ENCODE results near the gene MAML3.

The MAML3 gene

GRCh38 chr4:139715746-139716391, 438.1 kb downstream of the MAML3 start:
- no peak for DNase-seq (ENCODE audit: low read depth)
- no peak overlapping the region for H3K4me3 ChIP-seq (ENCODE audit: low read depth, low read length)
- no peak for TF ChIP-seq CTCF (IDR thresholded peaks at IDR 0.05; ENCODE audit: low read depth, low read length, missing control alignments)

- H3K4me3 ChIP-seq (ENCODE audit: low read depth, low read length) = no peak overlapping the region
- no peak for DNase-seq (ENCODE audit: low read depth)
- TF ChIP-seq CTCF (IDR thresholded peaks at IDR 0.05; ENCODE audit: low read depth, low read length, missing control alignments) = no peak
These were observed 441.1 kb downstream of the MAML3 start for GRCh38 chr4:139712882-139713281.

- no peak for TF ChIP-seq CTCF (IDR thresholded peaks at IDR 0.05; ENCODE audit: low read depth, low read length, missing control alignments)
- H3K4me3 ChIP-seq (ENCODE audit: low read depth, low read length) = no peak overlapping the region
- no peak for DNase-seq (ENCODE audit: low read depth)
These were observed 442.5 kb downstream of the MAML3 start for GRCh38 chr4:139711461-139711860.

- H3K4me3 ChIP-seq (ENCODE audit: low read depth, low read length) = no peak overlapping the region
- no peak for TF ChIP-seq CTCF (IDR thresholded peaks at IDR 0.05; ENCODE audit: low read depth, low read length, missing control alignments)
- DNase-seq (ENCODE audit: low read depth) = no peak
These were observed 443.9 kb downstream of the MAML3 start for GRCh38 chr4:139710073-139710472.

- no peak for DNase-seq (ENCODE audit: low read depth)
- TF ChIP-seq CTCF (IDR thresholded peaks at IDR 0.05; ENCODE audit: low read depth, low read length, missing control alignments) = no peak
- H3K4me3 ChIP-seq (ENCODE audit: low read depth, low read length) = no peak overlapping the region
These were observed 444.3 kb downstream of the MAML3 start for GRCh38 chr4:139709660-139710059.

- no peak for DNase-seq (ENCODE audit: low read depth)
- H3K4me3 ChIP-seq (ENCODE audit: low read depth, low read length) = no peak overlapping the region
- TF ChIP-seq CTCF (IDR thresholded peaks at IDR 0.05; ENCODE audit: low read depth, low read length, missing control alignments) = peak; percentile 14
These were observed 449.0 kb downstream of the MAML3 start for GRCh38 chr4:139704915-139705485.

- no peak overlapping the region for H3K4me3 ChIP-seq (ENCODE audit: low read depth, low read length)
- no peak for DNase-seq (ENCODE audit: low read depth)
- TF ChIP-seq CTCF (IDR thresholded peaks at IDR 0.05; ENCODE audit: low read depth, low read length, missing control alignments) = no peak
These were observed 453.4 kb downstream of the MAML3 start for GRCh38 chr4:139700568-139700967.
